Measurements from ENCODE around the gene TBX6.
"Not testable (repeated sequence)": the region's sequence is repeated elsewhere in the genome, so short reads cannot be mapped to it uniquely, and the experiment has no call there.

Gene TBX6

GRCh38 chr16:30091474-30092372 lies at the start of gene TBX6:
Gene TBX6, minus strand, starts transcription at chr16:30091924. Its CDS starts 731 bp downstream, at chr16:30091193.
- DNase-seq: peak; percentile 93

GRCh38 chr16:30139583-30140481 lies 48.1 kb upstream of the TBX6 start:
- peak; percentile 58 for DNase-seq

- DNase-seq: no peak
Measured at GRCh38 chr16:30137897-30138296, 46.2 kb upstream of the TBX6 start.

GRCh38 chr16:30136971-30137605 lies 45.4 kb upstream of the TBX6 start:
- DNase-seq: no peak

- DNase-seq: no peak
Measured at GRCh38 chr16:30132591-30132990, 40.9 kb upstream of the TBX6 start.

- DNase-seq: peak; percentile 87
Measured at GRCh38 chr16:30131869-30132475, 40.2 kb upstream of the TBX6 start.

- DNase-seq: no peak
Measured at GRCh38 chr16:30127993-30128392, 36.3 kb upstream of the TBX6 start.

- DNase-seq: not testable (repeated sequence)
Measured at GRCh38 chr16:30125690-30126089, 34.0 kb upstream of the TBX6 start.

GRCh38 chr16:30124985-30125379 lies 33.3 kb upstream of the TBX6 start:
- DNase-seq: no peak

- DNase-seq: no peak
Measured at GRCh38 chr16:30122604-30123160, 31.0 kb upstream of the TBX6 start.

GRCh38 chr16:30121741-30122571 lies 30.2 kb upstream of the TBX6 start:
- DNase-seq: no peak

GRCh38 chr16:30120340-30121105 lies 28.8 kb upstream of the TBX6 start:
- DNase-seq: no peak

- no peak for DNase-seq
Measured at GRCh38 chr16:30119428-30119827, 27.7 kb upstream of the TBX6 start.

GRCh38 chr16:30117768-30118167 lies 26.0 kb upstream of the TBX6 start:
- no peak for DNase-seq

GRCh38 chr16:30116291-30117207 lies 24.8 kb upstream of the TBX6 start:
- no peak for DNase-seq

- peak; percentile 68 for DNase-seq
Measured at GRCh38 chr16:30115238-30115637, 23.5 kb upstream of the TBX6 start.

GRCh38 chr16:30114833-30115232 lies 23.1 kb upstream of the TBX6 start:
- DNase-seq: not testable (repeated sequence)

GRCh38 chr16:30114411-30114810 lies 22.7 kb upstream of the TBX6 start:
- no peak for DNase-seq

GRCh38 chr16:30113711-30114333 lies 22.1 kb upstream of the TBX6 start:
- DNase-seq: no peak

All from NCI-H510A (cell line).